DMS 273 (cell line): ENCODE measurements around the gene DOCK8.
"Not testable (repeated sequence)": the region's sequence is repeated elsewhere in the genome, so short reads cannot be mapped to it uniquely, and the experiment has no call there.

Experiments used
- DNase-seq: peaks from one replicate; lab custom pipeline; 2025; ENCODE audit not compliant: unreplicated experiment; lab: John Stamatoyannopoulos, UW

The DOCK8 gene

DNA sequence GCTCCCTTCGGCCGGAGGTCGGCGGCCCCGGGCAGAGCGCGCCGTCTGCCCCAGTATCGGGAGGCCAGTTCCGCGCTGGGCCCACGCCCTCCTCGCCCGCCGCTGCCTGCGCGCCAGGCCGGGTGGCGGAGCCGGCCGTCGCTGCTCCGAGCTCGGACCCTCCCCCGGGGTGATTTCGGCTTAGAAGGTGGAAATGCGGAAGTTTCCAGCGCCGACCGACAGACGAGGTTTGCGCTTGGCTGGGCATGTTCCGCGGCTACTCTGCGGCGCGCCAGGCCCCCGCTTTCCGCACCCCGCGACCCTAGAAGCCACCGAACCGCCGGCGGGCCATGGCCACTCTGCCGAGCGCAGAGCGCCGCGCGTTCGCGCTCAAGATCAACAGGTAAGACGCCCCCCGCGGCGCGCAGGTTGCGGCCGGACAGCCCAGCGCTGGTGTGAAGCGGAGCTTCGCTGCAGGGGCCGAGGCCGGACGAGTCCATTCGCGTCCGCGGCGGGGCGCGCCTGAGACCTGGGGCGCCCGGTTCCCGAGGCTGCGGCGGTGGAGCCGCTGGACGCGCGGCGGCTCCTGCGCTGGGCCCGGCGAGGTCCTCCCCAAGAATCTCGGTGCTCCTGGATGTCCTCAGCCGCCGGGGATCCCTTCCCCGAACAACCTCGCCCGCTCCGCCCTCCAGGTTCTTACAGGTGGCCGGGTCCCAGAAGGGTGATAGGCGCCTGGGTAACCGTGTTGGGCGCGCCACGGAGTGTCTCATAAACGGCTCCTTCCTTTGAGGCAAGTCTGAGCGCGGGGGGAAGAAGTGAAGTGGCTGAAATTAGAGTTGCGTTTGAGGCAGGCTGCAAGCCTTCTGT, at the start of gene DOCK8:
DOCK8 (plus strand) TSS at position 218 of the 846 bp plus-strand sequence; CDS start at position 330, 112 bp downstream.
- peak; percentile 63 for DNase-seq

- not testable (repeated sequence) for DNase-seq
These were observed 44.9 kb upstream of the DOCK8 start for GRCh38 chr9:169757-170156.

GRCh38 chr9:178140-178825, 36.4 kb upstream of the DOCK8 start:
- peak; percentile 6 for DNase-seq

DNA sequence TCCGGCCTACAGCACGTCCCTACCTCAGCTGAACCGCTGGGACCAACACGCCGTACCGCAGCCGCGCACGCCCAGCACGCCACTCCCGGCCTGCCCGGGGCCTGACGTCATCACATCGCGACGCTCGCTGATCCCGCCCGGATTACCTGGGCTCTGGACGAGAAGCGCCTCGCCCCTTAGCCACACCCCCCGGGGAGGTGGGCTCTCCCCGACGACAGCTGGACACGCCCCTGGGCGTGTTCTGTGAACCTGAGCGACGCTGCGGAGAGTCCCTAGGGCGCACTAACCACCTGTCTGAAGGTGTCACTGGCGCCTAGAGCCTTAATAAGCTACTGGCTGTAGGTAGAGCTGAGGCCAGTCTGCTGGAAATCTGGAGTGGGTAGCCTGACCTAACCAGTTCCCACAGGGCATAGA, 35.7 kb upstream of the DOCK8 start, which contains the start of gene ZNG1A:
ZNG1A (minus strand) TSS at position 87 of the 414 bp plus-strand sequence. CDS start 87 bp downstream, outside the sequence.
- DNase-seq = peak; percentile 78

GRCh38 chr9:199601-200000, 15.1 kb upstream of the DOCK8 start:
- not testable (repeated sequence) for DNase-seq

- no peak for DNase-seq
These were observed 8.2 kb upstream of the DOCK8 start for GRCh38 chr9:206481-206880.

DNA sequence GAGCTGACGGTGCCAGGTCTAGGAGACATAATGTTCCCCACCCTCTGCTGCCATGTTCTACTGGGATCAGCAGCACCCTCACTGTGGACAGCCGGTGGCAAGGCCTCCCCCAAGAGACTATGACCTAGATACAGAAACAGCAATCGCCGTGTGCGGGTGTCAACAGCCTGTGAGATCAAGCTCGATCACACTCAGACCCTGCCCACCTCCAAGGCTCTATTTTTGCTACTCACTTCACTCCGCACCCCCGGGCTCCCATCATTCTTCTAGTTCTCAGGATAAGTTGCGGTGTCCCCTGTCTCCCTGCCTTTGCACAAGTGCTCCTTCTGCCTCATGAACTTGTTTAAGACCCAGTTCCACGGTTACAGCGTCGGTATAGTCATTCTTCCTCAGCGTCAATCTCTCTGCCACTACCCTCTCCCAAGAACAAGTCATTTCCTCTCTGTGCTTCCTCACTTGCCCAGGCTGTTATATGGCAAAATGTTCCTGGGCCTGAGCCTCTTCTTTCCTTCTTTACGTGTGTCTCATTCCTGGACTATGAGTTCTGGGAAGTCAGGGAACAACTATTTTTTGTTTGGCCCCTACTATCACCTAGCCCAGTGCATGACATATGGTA, 5.4 kb upstream of the DOCK8 start:
- no peak for DNase-seq

GRCh38 chr9:211036-211435, 3.6 kb upstream of the DOCK8 start:
- DNase-seq = no peak

GRCh38 chr9:211557-211956, 3.1 kb upstream of the DOCK8 start:
- no peak for DNase-seq

- no peak for DNase-seq
These were observed 2.4 kb upstream of the DOCK8 start for GRCh38 chr9:212297-212696.

- not testable (repeated sequence) for DNase-seq
These were observed 764 bp upstream of the DOCK8 start for GRCh38 chr9:213901-214300.

DNA sequence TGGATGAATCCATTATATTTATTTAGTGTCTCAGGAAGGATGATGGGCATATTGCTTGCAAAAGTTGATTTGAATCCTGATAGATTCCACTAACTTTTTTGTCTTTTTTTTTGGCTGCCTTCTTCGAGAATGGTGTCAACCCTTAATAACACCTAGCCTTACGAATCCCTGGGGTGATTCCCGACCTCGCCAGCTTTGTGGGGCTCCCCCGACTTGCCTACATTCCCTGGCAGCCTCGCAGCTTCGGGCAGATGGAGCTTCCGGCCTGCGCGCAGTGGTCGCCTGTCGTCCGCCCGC, 366 bp upstream of the DOCK8 start:
- DNase-seq = no peak

DNA sequence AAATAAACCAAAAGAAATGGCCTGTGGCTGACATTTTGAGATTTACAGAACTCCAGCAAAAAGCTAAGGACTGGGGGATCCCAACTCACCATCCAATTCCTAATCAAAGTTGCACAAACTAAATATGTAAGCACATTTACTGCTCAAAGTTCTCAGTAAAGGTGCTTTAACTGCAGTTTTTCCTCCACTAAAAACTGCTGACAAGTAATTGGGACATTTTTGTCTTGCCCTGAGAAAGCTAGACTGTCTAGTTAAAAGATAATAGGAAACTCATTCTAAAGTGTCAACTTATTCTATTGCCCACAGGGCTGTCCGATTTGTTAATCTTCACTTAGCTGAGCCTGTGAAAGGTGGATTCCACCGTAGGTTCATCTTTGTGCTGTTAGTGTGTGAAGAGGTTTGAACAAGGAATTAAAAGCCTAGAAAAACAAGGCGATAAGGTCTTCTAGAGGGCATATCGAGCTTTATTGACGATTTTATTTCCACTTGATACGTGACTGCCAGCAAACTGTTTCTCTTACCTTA, 1.0 kb downstream of the DOCK8 start:
- no peak for DNase-seq

- no peak for DNase-seq
These were observed 2.2 kb downstream of the DOCK8 start for GRCh38 chr9:216866-217265.

DNA sequence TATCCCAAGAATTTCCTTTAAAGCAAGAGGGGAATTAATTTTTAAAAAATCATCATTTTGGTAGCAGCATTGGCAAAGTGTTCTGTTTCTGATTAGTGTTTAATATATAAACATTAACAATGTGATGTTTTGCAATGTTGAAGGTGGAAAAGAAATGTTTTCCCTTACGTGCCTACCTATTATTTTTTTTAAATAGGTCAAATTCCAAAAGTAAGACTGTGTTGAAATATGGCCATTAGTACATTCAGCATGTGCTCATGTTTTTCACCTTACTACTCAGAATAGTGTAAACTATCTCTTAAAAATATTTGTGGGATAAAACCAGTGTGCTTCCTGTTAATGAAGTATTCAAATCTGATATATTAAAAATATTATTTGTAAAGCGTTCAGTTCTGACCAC, 3.3 kb downstream of the DOCK8 start:
- no peak for DNase-seq

DNA sequence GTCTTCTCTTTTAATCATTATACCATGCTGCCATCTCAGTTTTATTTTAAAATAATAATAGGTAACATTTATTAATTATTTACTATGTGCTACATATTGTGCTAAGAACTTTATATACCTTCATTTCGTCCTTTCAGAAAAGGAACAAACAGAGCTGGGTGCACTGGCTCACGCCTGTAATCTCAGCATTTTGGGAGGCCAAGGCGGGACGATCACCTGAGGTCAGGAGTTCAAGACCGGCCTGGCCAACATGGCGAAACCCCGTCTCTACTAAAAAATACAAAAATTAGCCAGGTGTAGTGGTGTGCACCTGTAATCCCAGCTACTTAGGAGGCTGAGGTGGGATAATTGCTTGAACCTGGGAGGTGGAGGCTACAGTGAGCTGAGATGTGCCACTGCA, 4.4 kb downstream of the DOCK8 start:
- not testable (repeated sequence) for DNase-seq

DNA sequence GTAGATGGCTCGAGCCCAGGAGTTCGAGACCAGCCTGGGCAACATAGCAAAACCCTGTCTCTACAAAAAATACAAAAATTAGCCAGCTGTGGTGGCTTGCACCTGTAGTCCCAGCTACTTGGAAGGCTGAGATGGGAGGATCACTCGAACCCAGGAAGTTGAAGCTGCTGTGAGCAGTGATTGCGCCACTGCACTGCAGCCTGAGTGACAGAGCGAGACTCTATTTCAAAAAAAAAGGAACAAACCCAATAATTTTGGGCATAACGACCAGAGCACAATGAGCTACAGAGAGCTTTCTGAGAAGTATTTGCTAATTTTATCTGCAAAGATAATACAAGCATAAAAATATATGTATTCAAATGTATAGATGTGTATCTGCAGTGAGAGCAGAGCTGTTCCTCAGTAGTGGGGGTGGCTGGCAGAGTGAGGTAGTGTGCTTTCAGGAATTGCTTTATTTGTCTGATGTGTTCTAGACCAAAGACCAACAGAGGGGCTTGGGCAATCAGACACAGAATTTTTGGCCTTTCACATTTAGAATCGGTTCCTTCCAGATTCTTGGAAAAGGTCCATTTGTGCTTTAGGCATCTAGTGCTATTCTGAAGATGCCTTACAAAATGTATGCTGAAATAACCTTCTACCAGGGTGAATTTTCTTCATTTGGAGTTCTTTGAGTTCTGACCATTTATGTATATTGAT, 5.2 kb downstream of the DOCK8 start:
- no peak for DNase-seq

GRCh38 chr9:221989-222776, 7.5 kb downstream of the DOCK8 start:
- DNase-seq = no peak

- no peak for DNase-seq
These were observed 8.5 kb downstream of the DOCK8 start for GRCh38 chr9:223152-223551.

- no peak for DNase-seq
These were observed 9.4 kb downstream of the DOCK8 start for GRCh38 chr9:224026-224425.
